ENCODE data around the gene IVD. TPM values are rescaled to one million over a fixed set of nuclear protein-coding genes. Genes with fewer than 3 reads are reported as not detected.
A peak's percentile ranks its signal among the peaks of the same experiment; 100 is the strongest.

The IVD gene
- polyA plus RNA-seq, 1 of the 3 experiments (the other 2 are of a cell fraction), result 54.2 TPM

GRCh38 chr15:40439960-40440742 is 34.6 kb downstream of the IVD start:
- Histone ChIP-seq H3K9me2 (no peaks in the 10 kb centered on the region), H3K9ac (peak overlapping the region; percentile 52), H3K4me1 (ENCODE audit: control insufficient read depth in 1 of 2, insufficient read depth in 2 of 2, low read depth in 1 of 2, low read length in 1 of 2) (peaks cover 11 to 40% of the 10 kb centered on the region in 2 experiments; a peak in 3 of 4 replicates), H3K9me3 (no peaks in the 10 kb centered on the region), H2AFZ (ENCODE audit: low read depth) (peak overlapping the region; percentile 83), H3K27ac (ENCODE audit: low read depth in 2 of 2, low read length in 1 of 2) (peak overlapping the region in 1 of 2 experiments; percentile 72; a peak in 2 of 4 replicates), H3K4me2 (peak overlapping the region; percentile 89), H3F3A (replicated peaks; ENCODE audit: insufficient read depth) (no peaks in the 10 kb centered on the region), H3K79me2 (ENCODE audit: insufficient read depth) (peaks cover 32% of the 10 kb centered on the region), H3K36me3 (replicated peaks in 1 of 2; ENCODE audit: control insufficient read depth in 1 of 2, insufficient read depth in 2 of 2, low read length in 1 of 2) (no peaks in the 10 kb centered on the region), H4K20me1 (ENCODE audit: insufficient read depth) (peaks cover 31% of the 10 kb centered on the region), H3K4me3 (ENCODE audit: low read depth in 2 of 2, low read length in 1 of 2) (peak overlapping the region; percentile 63 to 74), H3K27me3 (ENCODE audit: insufficient read depth) (no peaks in the 10 kb centered on the region; the same call in none of the 2 replicates)
- ChIA-PET POLR2A (interaction anchor here (0.8 to 1.2 kb wide), 3 partner anchors 10 to 57 kb away, joined by 3 read pairs; partner anchors contain the start of genes IVD and KNSTRN), CTCF (interaction anchor here (0.7 to 3.3 kb wide), 14 partner anchors 10 to 166 kb away, joined by 3 to 16 read pairs (median 5); partner anchors contain the start of genes CHST14, DISP2 and INAFM2)
- TF ChIP-seq RCOR1 (IDR thresholded peaks at IDR 0.05; ENCODE audit: low read length), result no peak
- TF ChIP-seq SIN3A (IDR thresholded peaks at IDR 0.05; ENCODE audit: borderline replicate concordance, low read depth, low read length), result no peak
- TF ChIP-seq, protein P1, sequence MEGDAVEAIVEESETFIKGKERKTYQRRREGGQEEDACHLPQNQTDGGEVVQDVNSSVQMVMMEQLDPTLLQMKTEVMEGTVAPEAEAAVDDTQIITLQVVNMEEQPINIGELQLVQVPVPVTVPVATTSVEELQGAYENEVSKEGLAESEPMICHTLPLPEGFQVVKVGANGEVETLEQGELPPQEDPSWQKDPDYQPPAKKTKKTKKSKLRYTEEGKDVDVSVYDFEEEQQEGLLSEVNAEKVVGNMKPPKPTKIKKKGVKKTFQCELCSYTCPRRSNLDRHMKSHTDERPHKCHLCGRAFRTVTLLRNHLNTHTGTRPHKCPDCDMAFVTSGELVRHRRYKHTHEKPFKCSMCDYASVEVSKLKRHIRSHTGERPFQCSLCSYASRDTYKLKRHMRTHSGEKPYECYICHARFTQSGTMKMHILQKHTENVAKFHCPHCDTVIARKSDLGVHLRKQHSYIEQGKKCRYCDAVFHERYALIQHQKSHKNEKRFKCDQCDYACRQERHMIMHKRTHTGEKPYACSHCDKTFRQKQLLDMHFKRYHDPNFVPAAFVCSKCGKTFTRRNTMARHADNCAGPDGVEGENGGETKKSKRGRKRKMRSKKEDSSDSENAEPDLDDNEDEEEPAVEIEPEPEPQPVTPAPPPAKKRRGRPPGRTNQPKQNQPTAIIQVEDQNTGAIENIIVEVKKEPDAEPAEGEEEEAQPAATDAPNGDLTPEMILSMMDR (IDR thresholded peaks at IDR 0.05), result peak; percentile 4; the same call in 1 of the 2 replicates
- TF ChIP-seq REST (IDR thresholded peaks at IDR 0.05; ENCODE audit: low read depth, low read length), result no peak
- no peak for TF ChIP-seq USF2 (IDR thresholded peaks at IDR 0.05; ENCODE audit: borderline replicate concordance, low read depth, low read length)
- no peak for TF ChIP-seq RFX5 (IDR thresholded peaks at IDR 0.05; ENCODE audit: low read length)
- TF ChIP-seq FOXJ3 (CRISPR knock-in tag; IDR thresholded peaks at IDR 0.05), result no peak
- TF ChIP-seq MXI1 (IDR thresholded peaks at IDR 0.05; ENCODE audit: low read depth, low read length), result peak; percentile 26; the same call in 1 of the 2 replicates
- TF ChIP-seq FOXM1 (IDR thresholded peaks at IDR 0.05; ENCODE audit: low read depth), result no peak
- TF ChIP-seq EZH2phosphoT487 (IDR thresholded peaks at IDR 0.05; ENCODE audit: borderline replicate concordance, low read depth), result no peak
- no peak for TF ChIP-seq TAF1 (IDR thresholded peaks at IDR 0.05; ENCODE audit: borderline replicate concordance, low read depth, low read length)
- no peak for TF ChIP-seq TEAD4 (IDR thresholded peaks at IDR 0.05; ENCODE audit: borderline replicate concordance, insufficient read depth)
- no peak for TF ChIP-seq TCF12 (IDR thresholded peaks at IDR 0.05)
- no peak for TF ChIP-seq SMC3 (IDR thresholded peaks at IDR 0.05; ENCODE audit: low read depth, low read length)
- TF ChIP-seq, protein P2, sequence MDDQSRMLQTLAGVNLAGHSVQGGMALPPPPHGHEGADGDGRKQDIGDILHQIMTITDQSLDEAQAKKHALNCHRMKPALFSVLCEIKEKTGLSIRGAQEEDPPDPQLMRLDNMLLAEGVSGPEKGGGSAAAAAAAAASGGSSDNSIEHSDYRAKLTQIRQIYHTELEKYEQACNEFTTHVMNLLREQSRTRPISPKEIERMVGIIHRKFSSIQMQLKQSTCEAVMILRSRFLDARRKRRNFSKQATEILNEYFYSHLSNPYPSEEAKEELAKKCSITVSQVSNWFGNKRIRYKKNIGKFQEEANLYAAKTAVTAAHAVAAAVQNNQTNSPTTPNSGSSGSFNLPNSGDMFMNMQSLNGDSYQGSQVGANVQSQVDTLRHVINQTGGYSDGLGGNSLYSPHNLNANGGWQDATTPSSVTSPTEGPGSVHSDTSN (IDR thresholded peaks at IDR 0.05), result no peak
- TF ChIP-seq FOSL2 (IDR thresholded peaks at IDR 0.05; ENCODE audit: borderline replicate concordance, low read depth), result no peak
- no peak for TF ChIP-seq RAD21 (IDR thresholded peaks at IDR 0.05; ENCODE audit: low read length)
- no peak for TF ChIP-seq ELF1 (IDR thresholded peaks at IDR 0.05)
- TF ChIP-seq EP300 (IDR thresholded peaks at IDR 0.05; ENCODE audit: borderline replicate concordance in 1 of 2, low read depth in 1 of 2, low read length in 1 of 2), result no peak
- TF ChIP-seq NRF1 (IDR thresholded peaks at IDR 0.05; ENCODE audit: low read depth, low read length), result no peak
- TF ChIP-seq, protein P3, sequence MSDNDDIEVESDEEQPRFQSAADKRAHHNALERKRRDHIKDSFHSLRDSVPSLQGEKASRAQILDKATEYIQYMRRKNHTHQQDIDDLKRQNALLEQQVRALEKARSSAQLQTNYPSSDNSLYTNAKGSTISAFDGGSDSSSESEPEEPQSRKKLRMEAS (IDR thresholded peaks at IDR 0.05; ENCODE audit: low read depth), result no peak
- TF ChIP-seq CHD2 (IDR thresholded peaks at IDR 0.05; ENCODE audit: low read length, partially characterized antibody), result peak; percentile 44
- DNase-seq, result peak; percentile 71
- whole genome bisulfite sequencing (ENCODE audit: low lambda C conversion rate), result under 1% methylated on average over 30 of the region's 35 CpGs

Measured in SK-N-SH (cell line).